H1 (cell line): ENCODE data around the gene MSL3B.

Experiments
- KDM5A ChIP-seq: fragments of 200-600 bp; IDR thresholded peaks from 2 replicates; pipeline ENCODE4 v1.7.1; 2012; ENCODE audit warnings: mild to moderate bottlenecking, low read length, inconsistent platforms, mixed read lengths
- RXRA ChIP-seq: IDR thresholded peaks from 2 replicates; pipeline ENCODE4 v1.6.1; 2011; ENCODE audit warnings: low read depth, mild to moderate bottlenecking, low read length, moderate library complexity; ENCODE audit not compliant: insufficient read depth
- TF ChIP-seq, protein P1 (sequence below): IDR thresholded peaks from 2 replicates; pipeline ENCODE4 v1.6.1; 2012; ENCODE audit warnings: inconsistent platforms
- TF ChIP-seq, protein P2 (sequence below), 3 experiments: IDR thresholded peaks; 1 replicate in 2 of 3; 2 replicates in 1 of 3; pipeline versions ENCODE4 v1.5.1 to v1.6.1; 2011; ENCODE audit warnings: low read length in 3 of 3, mild to moderate bottlenecking in 3 of 3, inconsistent platforms in 2 of 3, low read depth in 1 of 3, moderate library complexity in 1 of 3; ENCODE audit not compliant: insufficient read depth in 1 of 3; ENCODE audit errors: control extremely low read depth in 1 of 3

MSL3B gene

DNA sequence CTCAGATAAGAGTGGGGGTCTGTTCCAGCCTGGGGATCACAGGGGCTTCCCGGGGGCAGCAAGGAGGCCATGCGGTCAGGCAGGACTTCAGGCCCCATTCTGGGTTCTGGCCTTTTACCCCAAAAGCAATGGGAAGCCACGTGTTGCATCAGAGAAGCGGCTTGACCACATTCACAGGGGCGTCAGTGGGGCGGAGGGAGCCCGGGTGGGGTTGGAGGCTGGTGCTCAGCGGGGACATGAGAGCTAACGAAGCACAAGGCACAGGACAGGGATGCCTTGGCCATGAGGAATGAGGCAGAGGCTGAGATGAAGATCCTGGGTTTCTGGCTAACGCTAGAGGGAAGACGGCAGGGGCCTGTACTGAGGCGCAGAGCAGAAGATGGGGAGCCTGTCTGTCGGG, 19.9 kb downstream of the MSL3B start (continued):
- TF ChIP-seq, protein P1, sequence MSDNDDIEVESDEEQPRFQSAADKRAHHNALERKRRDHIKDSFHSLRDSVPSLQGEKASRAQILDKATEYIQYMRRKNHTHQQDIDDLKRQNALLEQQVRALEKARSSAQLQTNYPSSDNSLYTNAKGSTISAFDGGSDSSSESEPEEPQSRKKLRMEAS: no peak
- TF ChIP-seq KDM5A (no peak), RXRA (no peak)
- TF ChIP-seq, protein P2, sequence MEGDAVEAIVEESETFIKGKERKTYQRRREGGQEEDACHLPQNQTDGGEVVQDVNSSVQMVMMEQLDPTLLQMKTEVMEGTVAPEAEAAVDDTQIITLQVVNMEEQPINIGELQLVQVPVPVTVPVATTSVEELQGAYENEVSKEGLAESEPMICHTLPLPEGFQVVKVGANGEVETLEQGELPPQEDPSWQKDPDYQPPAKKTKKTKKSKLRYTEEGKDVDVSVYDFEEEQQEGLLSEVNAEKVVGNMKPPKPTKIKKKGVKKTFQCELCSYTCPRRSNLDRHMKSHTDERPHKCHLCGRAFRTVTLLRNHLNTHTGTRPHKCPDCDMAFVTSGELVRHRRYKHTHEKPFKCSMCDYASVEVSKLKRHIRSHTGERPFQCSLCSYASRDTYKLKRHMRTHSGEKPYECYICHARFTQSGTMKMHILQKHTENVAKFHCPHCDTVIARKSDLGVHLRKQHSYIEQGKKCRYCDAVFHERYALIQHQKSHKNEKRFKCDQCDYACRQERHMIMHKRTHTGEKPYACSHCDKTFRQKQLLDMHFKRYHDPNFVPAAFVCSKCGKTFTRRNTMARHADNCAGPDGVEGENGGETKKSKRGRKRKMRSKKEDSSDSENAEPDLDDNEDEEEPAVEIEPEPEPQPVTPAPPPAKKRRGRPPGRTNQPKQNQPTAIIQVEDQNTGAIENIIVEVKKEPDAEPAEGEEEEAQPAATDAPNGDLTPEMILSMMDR (IDR thresholded peaks at IDR 0.05; ENCODE audit: control extremely low read depth in 1 of 3, insufficient read depth in 1 of 3, low read depth in 1 of 3, low read length in 3 of 3): no peak
- TF ChIP-seq, all 59 proteins: peak for 0
